ENCODE measurements around the gene TOGARAM1. TPM values are rescaled to one million over a fixed set of nuclear protein-coding genes. Genes with fewer than 3 reads are reported as not detected.

Gene TOGARAM1, protein sequence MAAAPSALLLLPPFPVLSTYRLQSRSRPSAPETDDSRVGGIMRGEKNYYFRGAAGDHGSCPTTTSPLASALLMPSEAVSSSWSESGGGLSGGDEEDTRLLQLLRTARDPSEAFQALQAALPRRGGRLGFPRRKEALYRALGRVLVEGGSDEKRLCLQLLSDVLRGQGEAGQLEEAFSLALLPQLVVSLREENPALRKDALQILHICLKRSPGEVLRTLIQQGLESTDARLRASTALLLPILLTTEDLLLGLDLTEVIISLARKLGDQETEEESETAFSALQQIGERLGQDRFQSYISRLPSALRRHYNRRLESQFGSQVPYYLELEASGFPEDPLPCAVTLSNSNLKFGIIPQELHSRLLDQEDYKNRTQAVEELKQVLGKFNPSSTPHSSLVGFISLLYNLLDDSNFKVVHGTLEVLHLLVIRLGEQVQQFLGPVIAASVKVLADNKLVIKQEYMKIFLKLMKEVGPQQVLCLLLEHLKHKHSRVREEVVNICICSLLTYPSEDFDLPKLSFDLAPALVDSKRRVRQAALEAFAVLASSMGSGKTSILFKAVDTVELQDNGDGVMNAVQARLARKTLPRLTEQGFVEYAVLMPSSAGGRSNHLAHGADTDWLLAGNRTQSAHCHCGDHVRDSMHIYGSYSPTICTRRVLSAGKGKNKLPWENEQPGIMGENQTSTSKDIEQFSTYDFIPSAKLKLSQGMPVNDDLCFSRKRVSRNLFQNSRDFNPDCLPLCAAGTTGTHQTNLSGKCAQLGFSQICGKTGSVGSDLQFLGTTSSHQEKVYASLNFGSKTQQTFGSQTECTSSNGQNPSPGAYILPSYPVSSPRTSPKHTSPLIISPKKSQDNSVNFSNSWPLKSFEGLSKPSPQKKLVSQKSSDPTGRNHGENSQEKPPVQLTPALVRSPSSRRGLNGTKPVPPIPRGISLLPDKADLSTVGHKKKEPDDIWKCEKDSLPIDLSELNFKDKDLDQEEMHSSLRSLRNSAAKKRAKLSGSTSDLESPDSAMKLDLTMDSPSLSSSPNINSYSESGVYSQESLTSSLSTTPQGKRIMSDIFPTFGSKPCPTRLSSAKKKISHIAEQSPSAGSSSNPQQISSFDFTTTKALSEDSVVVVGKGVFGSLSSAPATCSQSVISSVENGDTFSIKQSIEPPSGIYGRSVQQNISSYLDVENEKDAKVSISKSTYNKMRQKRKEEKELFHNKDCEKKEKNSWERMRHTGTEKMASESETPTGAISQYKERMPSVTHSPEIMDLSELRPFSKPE (N-terminal part only)
- total RNA-seq, result 1 to 10 TPM; 6.5 to 6.6 TPM

DNA sequence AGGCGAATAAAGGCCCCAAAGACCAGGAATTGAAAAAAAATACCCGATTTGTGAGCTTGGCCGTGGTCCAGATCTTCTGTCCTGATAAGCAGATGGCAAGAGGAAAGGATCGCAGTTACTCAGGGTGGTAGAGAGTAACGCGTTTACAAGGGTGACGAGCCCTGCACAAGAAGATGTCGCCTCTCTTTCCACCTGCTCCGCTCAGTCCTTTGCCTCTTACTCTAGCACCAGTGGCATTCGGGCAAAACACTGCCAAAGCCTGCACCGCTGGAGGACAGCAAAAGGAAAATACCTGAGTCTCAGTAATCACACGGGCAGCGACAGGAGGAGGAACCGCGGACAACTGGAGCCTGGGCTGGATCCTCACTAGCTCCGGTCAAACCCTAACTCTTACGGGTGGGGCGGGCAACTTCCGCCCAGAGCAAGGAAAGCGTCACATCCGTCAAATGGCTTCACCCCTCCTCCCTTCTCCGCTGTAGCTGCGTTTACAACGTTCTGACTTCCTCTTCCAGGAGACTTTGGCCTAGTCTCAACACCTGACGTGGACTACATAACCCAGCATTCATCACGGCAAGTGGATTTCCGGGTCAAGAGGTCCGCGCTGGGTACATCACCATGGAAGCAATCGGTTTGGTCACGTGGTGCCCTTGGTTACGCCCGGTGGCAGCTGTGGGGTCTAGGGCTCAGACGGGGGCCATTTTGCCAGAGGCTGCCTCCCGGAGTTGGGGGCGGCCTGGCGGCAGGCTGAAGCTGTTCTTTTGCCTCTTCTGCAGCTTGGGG lies at the start of gene TOGARAM1, which contains the start of gene KLHL28:
Gene TOGARAM1, plus strand, starts transcription at position 637 of the 780 bp plus-strand sequence. CDS start 232 bp downstream, outside the sequence.
Gene KLHL28, minus strand, starts transcription at position 394 of the 780 bp plus-strand sequence. CDS start 16,019 bp downstream, outside the sequence.
- Mint-ChIP-seq H3K36me3 (ENCODE audit: low read depth) (peaks cover 9% of the 10 kb centered on the region), H3K9me3 (peaks cover 2% of the 10 kb centered on the region), H3K4me1 (peaks cover 55% of the 10 kb centered on the region), H3K27me3 (no peaks in the 10 kb centered on the region), H3K4me3 (no peak within 1 kb of the TSS), H3K27ac (no peak within 1 kb of the TSS)
- POLR2A ChIA-PET, result interaction anchor here (0.7 to 5.1 kb wide), 24 partner anchors 8 to 291 kb away, joined by 3 to 77 read pairs (median 5); partner anchors contain the start of genes FANCM, FKBP3, MIS18BP1 and PRPF39
- peak; percentile 98 for DNase-seq
- CTCF ChIA-PET, result interaction anchor here (0.9 to 1.5 kb wide), 4 partner anchors 48 to 291 kb away, joined by 3 to 7 read pairs (median 4); partner anchors contain the start of genes FKBP3 and MIS18BP1

DNA sequence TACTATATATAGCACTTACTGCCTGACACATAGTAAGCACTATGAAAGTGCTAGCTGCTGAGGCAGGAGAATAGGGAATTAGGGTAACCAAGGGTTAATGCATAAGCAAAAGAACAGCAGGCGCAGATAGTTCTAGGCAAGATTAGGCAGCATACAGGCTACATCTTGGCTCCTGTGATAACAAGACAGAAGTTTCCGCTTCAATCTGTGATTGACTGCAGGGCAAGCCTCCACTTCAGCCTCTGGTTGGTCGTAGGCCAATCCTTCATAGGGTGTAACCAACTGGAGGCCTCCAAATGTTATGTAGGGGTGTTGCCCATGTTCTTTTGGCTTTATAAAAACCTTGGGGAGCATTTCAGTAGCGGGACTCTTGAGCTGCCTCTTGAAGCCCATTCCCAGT lies 47.1 kb upstream of the TOGARAM1 start:
- H3K27ac Mint-ChIP-seq, result no peak overlapping the region
- H3K36me3 Mint-ChIP-seq (ENCODE audit: low read depth), result peaks cover 3% of the 10 kb centered on the region
- ChIA-PET CTCF (interaction anchor here (1.2 kb wide), 1 partner anchor 214 kb away, joined by 3 read pairs; no protein-coding TSS in a partner anchor), POLR2A (interaction anchor here (0.8 kb wide), 1 partner anchor 191 kb away, joined by 3 read pairs; no protein-coding TSS in a partner anchor)
- H3K4me1 Mint-ChIP-seq, result peaks cover 2% of the 10 kb centered on the region
- no peak for DNase-seq
- H3K27me3 Mint-ChIP-seq, result peaks cover 22% of the 10 kb centered on the region
- H3K9me3 Mint-ChIP-seq, result peaks cover 5% of the 10 kb centered on the region
- no peak overlapping the region for H3K4me3 Mint-ChIP-seq

DNA sequence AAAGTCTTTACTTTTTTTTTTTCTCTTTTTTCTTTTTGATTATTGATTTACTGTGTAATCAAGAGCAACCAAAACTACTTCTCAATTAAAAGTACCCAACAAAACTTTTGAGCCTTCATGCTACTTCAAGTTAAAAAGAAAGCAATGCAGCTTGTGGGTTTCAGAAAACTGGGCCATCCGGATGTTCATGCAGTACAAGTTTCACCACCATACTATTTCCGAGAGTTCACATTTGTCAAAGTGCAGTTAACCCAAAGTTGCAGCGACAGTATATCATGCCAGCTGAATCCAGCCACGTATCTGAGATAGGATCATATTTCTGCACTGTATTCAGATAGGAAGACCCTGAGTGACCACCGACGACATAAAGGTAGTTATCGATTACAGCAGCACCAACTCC lies 33.2 kb upstream of the TOGARAM1 start:
- DNase-seq, result no peak
- POLR2A ChIA-PET, result interaction anchor here (2.1 kb wide), 1 partner anchor 33 kb away, joined by 16 read pairs; the partner anchor contains the start of genes KLHL28 and TOGARAM1
- H3K4me3 Mint-ChIP-seq, result peak overlapping the region; percentile 35
- H3K4me1 Mint-ChIP-seq, result peaks cover 19% of the 10 kb centered on the region
- CTCF ChIA-PET, result no interaction called here
- H3K27ac Mint-ChIP-seq, result peak overlapping the region; percentile 62
- no peaks in the 10 kb centered on the region for H3K9me3 Mint-ChIP-seq
- peaks cover 14% of the 10 kb centered on the region for H3K36me3 Mint-ChIP-seq (ENCODE audit: low read depth)
- no peaks in the 10 kb centered on the region for H3K27me3 Mint-ChIP-seq

GRCh38 chr14:44935155-44935554 lies 26.8 kb upstream of the TOGARAM1 start:
- ChIA-PET POLR2A (interaction anchor here (0.9 kb wide), 1 partner anchor 14 kb away, joined by 3 read pairs; no protein-coding TSS in a partner anchor), CTCF (no interaction called here)
- no peaks in the 10 kb centered on the region for H3K27me3 Mint-ChIP-seq
- no peak overlapping the region for H3K27ac Mint-ChIP-seq
- H3K9me3 Mint-ChIP-seq, result peaks cover 7% of the 10 kb centered on the region
- H3K4me1 Mint-ChIP-seq, result peaks cover 6% of the 10 kb centered on the region
- H3K36me3 Mint-ChIP-seq (ENCODE audit: low read depth), result peaks cover 50% of the 10 kb centered on the region
- no peak overlapping the region for H3K4me3 Mint-ChIP-seq
- no peak for DNase-seq

GRCh38 chr14:44937547-44937946 lies 24.4 kb upstream of the TOGARAM1 start:
- DNase-seq, result no peak
- Mint-ChIP-seq H3K36me3 (ENCODE audit: low read depth) (peaks cover 65% of the 10 kb centered on the region), H3K4me1 (peaks cover 15% of the 10 kb centered on the region), H3K9me3 (peaks cover 9% of the 10 kb centered on the region), H3K4me3 (no peak overlapping the region), H3K27me3 (no peaks in the 10 kb centered on the region), H3K27ac (no peak overlapping the region)
- ChIA-PET POLR2A (interaction anchor here (1.4 kb wide), 1 partner anchor 24 kb away, joined by 6 read pairs; the partner anchor contains the start of genes KLHL28 and TOGARAM1), CTCF (no interaction called here)

DNA sequence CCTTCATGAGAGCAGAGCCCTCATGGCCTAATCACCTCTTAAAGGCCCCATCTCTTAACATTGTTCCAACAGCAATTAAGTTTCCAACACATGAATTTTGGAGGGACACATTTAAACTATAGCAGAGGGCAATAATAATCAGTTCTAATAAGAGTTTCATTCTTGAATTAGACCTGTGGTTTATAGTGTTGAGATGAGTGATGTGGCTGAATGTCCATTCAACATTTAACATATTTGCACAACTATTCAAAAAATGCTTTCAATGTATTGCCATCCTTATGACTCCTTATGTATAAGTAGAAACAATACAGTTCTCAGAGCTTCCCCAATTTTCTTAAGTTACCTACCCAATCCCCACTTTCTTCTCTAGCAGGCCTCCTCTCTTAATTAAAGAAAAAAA lies 21.8 kb upstream of the TOGARAM1 start:
- H3K27ac Mint-ChIP-seq, result peak overlapping the region; percentile 27
- peaks cover 15% of the 10 kb centered on the region for H3K4me1 Mint-ChIP-seq
- H3K36me3 Mint-ChIP-seq (ENCODE audit: low read depth), result peaks cover 69% of the 10 kb centered on the region
- no peaks in the 10 kb centered on the region for H3K27me3 Mint-ChIP-seq
- no peak overlapping the region for H3K4me3 Mint-ChIP-seq
- ChIA-PET CTCF (no interaction called here), POLR2A (no interaction called here)
- DNase-seq, result no peak
- peaks cover 9% of the 10 kb centered on the region for H3K9me3 Mint-ChIP-seq

GRCh38 chr14:44940944-44941343 lies 21.0 kb upstream of the TOGARAM1 start:
- H3K27me3 Mint-ChIP-seq, result no peaks in the 10 kb centered on the region
- H3K9me3 Mint-ChIP-seq, result peaks cover 9% of the 10 kb centered on the region
- CTCF ChIA-PET, result no interaction called here
- no peak overlapping the region for H3K4me3 Mint-ChIP-seq
- peak overlapping the region; percentile 63 for H3K27ac Mint-ChIP-seq
- DNase-seq, result no peak
- POLR2A ChIA-PET, result no interaction called here
- H3K36me3 Mint-ChIP-seq (ENCODE audit: low read depth), result peaks cover 75% of the 10 kb centered on the region
- peaks cover 15% of the 10 kb centered on the region for H3K4me1 Mint-ChIP-seq

DNA sequence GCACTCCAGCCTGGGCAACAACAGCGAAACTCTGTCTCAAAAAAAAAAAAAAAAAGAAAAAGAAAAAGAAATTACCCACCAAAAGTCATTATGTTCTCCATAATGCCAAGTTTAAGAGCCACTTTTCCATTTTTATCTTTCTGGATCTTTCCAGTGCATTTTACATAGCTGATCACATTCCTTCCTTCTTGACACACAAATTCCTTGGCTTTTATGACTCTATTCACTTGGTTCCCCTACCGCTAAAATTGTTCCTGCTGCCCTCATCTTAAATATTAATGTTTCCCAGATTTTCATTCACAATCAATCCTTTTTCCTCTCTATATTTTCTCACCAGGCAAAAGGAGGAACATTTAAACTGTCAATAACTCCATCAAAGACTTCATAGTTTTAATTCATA lies 20.4 kb upstream of the TOGARAM1 start:
- peaks cover 70% of the 10 kb centered on the region for H3K36me3 Mint-ChIP-seq (ENCODE audit: low read depth)
- H3K27me3 Mint-ChIP-seq, result no peaks in the 10 kb centered on the region
- CTCF ChIA-PET, result interaction anchor here (0.7 kb wide), 1 partner anchor 273 kb away, joined by 3 read pairs; no protein-coding TSS in a partner anchor
- H3K4me1 Mint-ChIP-seq, result peaks cover 15% of the 10 kb centered on the region
- H3K4me3 Mint-ChIP-seq, result no peak overlapping the region
- POLR2A ChIA-PET, result interaction anchor here (1.7 kb wide), 1 partner anchor 19 kb away, joined by 5 read pairs; no protein-coding TSS in a partner anchor
- DNase-seq, result no peak
- no peak overlapping the region for H3K27ac Mint-ChIP-seq
- H3K9me3 Mint-ChIP-seq, result peaks cover 9% of the 10 kb centered on the region

- H3K4me3 Mint-ChIP-seq, result no peak overlapping the region
- ChIA-PET CTCF (no interaction called here), POLR2A (interaction anchor here (1.7 kb wide), 1 partner anchor 18 kb away, joined by 5 read pairs; no protein-coding TSS in a partner anchor)
- no peak overlapping the region for H3K27ac Mint-ChIP-seq
- no peaks in the 10 kb centered on the region for H3K27me3 Mint-ChIP-seq
- peaks cover 73% of the 10 kb centered on the region for H3K36me3 Mint-ChIP-seq (ENCODE audit: low read depth)
- DNase-seq, result no peak
- peaks cover 16% of the 10 kb centered on the region for H3K9me3 Mint-ChIP-seq
- peaks cover 15% of the 10 kb centered on the region for H3K4me1 Mint-ChIP-seq
Observed at GRCh38 chr14:44942436-44942835, 19.6 kb upstream of the TOGARAM1 start.

DNA sequence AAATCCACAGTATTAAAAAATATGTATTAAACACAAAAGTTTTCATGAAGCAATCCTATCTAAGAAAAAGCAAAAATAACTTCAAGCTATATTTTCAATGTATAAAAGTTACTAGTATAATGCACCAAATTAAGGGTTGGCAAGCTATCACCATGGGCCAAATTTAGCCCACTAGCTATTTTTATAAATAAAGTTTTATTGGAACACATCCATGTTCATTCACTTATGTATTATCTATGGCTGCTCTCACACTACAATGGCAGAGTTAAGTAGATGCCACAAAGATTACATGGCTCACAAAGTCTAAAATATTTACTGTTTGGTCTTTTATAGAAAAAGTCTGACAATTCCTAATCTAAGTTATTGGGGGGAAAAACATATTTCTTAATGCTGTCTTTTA lies 17.9 kb upstream of the TOGARAM1 start:
- DNase-seq, result no peak
- CTCF ChIA-PET, result no interaction called here
- POLR2A ChIA-PET, result no interaction called here
- peaks cover 9% of the 10 kb centered on the region for H3K9me3 Mint-ChIP-seq
- H3K4me3 Mint-ChIP-seq, result no peak overlapping the region
- peaks cover 15% of the 10 kb centered on the region for H3K4me1 Mint-ChIP-seq
- H3K36me3 Mint-ChIP-seq (ENCODE audit: low read depth), result peaks cover 71% of the 10 kb centered on the region
- H3K27me3 Mint-ChIP-seq, result no peaks in the 10 kb centered on the region
- H3K27ac Mint-ChIP-seq, result no peak overlapping the region

DNA sequence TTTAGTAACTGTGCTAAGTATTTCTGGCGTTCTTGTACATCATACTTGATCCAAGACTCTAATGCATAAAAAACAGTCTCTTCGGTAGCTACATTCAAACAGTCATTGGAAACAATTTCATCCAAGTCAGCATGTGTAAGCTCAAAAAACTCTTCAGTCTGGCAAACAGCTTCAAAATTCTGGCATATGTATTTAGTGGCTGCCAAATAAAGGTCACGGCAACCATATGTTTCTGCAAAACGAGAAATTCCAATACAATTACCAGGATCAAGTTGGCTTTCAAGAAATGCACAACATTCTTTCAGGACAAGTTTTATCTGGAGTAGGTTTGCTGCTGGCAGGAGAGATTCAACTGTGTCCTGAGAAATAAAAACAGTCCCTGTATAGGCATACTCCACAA lies 16.7 kb upstream of the TOGARAM1 start:
- Mint-ChIP-seq H3K9me3 (peaks cover 9% of the 10 kb centered on the region), H3K4me1 (peaks cover 15% of the 10 kb centered on the region), H3K4me3 (no peak overlapping the region), H3K27me3 (no peaks in the 10 kb centered on the region), H3K27ac (no peak overlapping the region), H3K36me3 (ENCODE audit: low read depth) (peaks cover 59% of the 10 kb centered on the region)
- ChIA-PET POLR2A (no interaction called here), CTCF (no interaction called here)
- no peak for DNase-seq
